ENCODE measurements around the gene RHO. TPM values are rescaled to one million over a fixed set of nuclear protein-coding genes. Genes with fewer than 3 reads are reported as not detected.

RHO gene
- total RNA-seq, 1 experiment from 2014 or later, result not detected

DNA sequence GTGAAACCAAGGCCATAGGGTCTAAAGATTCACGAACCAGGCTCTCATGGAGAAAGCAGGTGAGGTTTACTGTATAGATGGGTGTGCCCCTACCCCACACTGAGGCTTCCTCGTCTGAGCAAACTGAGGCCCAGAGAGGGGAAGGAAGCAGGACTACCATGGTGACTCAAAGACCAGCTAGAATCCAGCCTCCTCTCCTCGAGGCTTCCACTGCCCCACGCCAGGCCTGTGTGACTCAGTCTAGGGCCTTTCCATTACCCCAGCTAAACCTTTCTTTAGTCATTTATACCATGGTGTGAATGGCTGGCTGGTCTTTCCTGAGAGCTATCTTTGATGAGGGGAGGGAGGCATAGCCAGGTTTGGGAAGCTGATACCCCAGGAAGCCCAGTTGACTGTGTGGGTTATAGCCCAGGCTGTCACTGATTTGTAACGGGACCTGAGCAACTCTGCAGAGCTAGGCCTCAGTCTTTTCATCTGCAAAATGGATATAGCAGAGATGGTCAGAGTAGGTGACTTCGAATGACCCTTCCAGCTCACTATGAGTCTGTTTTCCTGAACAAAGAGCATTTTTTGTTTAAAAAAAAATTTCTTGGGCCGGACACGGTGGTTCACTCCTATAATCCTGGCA is 3.0 kb upstream of the RHO start:
- Histone ChIP-seq H3K27me3 (replicated peaks; ENCODE audit: control insufficient read depth, insufficient read depth, low read length) (no peaks in the 10 kb centered on the region), H3K4me1 (peaks cover 6% of the 10 kb centered on the region; the same call in 1 of the 2 replicates), H3K4me3 (ENCODE audit: low read depth, low read length) (no peak overlapping the region), H3K9me3 (no peaks in the 10 kb centered on the region), H3K36me3 (ENCODE audit: control insufficient read depth, insufficient read depth, low read length) (no peaks in the 10 kb centered on the region)
- no peak overlapping the region for H3K4me3 Mint-ChIP-seq (ENCODE audit: unreplicated experiment)
- intact Hi-C loops (cut with micrococcal nuclease; ENCODE audit: unreplicated experiment), result no loop called here
- ChIA-PET CTCF (no interaction called here), POLR2A (interaction anchor here (0.6 kb wide), 1 partner anchor 126 kb away, joined by 4 read pairs; no protein-coding TSS in a partner anchor)
- H3K9me3 Mint-ChIP-seq (ENCODE audit: unreplicated experiment), result no peaks in the 10 kb centered on the region
- H3K27ac Mint-ChIP-seq (ENCODE audit: unreplicated experiment), result no peak overlapping the region
- H3K27me3 Mint-ChIP-seq (ENCODE audit: insufficient read depth, unreplicated experiment), result no peaks in the 10 kb centered on the region
- no peaks in the 10 kb centered on the region for H3K4me1 Mint-ChIP-seq (ENCODE audit: low read depth, unreplicated experiment)
- BruUV-seq (replicated peaks), result no TSS peak
- H3K36me3 Mint-ChIP-seq (ENCODE audit: insufficient read depth, unreplicated experiment), result no peaks in the 10 kb centered on the region
- TF ChIP-seq, protein P1, sequence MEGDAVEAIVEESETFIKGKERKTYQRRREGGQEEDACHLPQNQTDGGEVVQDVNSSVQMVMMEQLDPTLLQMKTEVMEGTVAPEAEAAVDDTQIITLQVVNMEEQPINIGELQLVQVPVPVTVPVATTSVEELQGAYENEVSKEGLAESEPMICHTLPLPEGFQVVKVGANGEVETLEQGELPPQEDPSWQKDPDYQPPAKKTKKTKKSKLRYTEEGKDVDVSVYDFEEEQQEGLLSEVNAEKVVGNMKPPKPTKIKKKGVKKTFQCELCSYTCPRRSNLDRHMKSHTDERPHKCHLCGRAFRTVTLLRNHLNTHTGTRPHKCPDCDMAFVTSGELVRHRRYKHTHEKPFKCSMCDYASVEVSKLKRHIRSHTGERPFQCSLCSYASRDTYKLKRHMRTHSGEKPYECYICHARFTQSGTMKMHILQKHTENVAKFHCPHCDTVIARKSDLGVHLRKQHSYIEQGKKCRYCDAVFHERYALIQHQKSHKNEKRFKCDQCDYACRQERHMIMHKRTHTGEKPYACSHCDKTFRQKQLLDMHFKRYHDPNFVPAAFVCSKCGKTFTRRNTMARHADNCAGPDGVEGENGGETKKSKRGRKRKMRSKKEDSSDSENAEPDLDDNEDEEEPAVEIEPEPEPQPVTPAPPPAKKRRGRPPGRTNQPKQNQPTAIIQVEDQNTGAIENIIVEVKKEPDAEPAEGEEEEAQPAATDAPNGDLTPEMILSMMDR (IDR thresholded peaks at IDR 0.05; ENCODE audit: insufficient read depth in 1 of 2, low read depth in 1 of 2, low read length in 1 of 2, severe bottlenecking in 1 of 2, unreplicated experiment in 1 of 2), result no peak
- no peak for DNase-seq

DNA sequence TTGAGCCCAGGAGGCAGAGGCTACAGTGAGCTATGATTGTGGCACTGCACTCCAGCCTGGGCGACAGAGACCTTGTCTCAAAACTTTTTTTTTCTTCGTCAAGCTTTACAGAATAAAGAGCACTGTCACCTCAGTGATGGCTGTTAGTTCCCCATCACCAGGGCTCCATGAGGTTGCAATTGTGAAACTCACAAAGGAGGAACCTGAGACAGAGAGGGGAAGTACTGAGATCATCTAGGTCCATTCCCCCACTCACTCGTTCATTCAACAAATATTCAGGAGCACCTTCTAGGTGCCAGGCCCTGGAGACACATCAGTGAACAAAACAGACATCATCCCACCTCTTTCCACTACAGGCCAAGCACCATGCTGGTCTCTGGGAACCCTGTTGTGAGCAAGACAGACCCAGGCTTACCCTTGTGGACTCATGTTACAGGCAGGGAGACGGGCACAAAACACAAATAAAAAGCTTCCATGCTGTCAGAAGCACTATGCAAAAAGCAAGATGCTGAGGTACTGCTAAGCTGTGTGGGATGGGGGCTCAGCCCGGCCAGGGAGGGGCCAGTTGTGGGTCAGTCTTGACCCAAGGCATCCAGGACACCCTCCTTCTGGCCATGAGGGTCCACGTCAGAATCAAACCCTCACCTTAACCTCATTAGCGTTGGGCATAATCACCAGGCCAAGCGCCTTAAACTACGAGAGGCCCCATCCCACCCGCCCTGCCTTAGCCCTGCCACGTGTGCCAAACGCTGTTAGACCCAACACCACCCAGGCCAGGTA is 2.1 kb upstream of the RHO start:
- Histone ChIP-seq H3K4me1 (peaks cover 7% of the 10 kb centered on the region; the same call in 1 of the 2 replicates), H3K27me3 (replicated peaks; ENCODE audit: control insufficient read depth, insufficient read depth, low read length) (no peaks in the 10 kb centered on the region), H3K9me3 (no peaks in the 10 kb centered on the region), H3K4me3 (ENCODE audit: low read depth, low read length) (no peak overlapping the region), H3K36me3 (ENCODE audit: control insufficient read depth, insufficient read depth, low read length) (no peaks in the 10 kb centered on the region)
- TF ChIP-seq, protein P1 (IDR thresholded peaks at IDR 0.05; ENCODE audit: insufficient read depth in 1 of 2, low read depth in 1 of 2, low read length in 1 of 2, severe bottlenecking in 1 of 2, unreplicated experiment in 1 of 2), result no peak
- H3K27ac Mint-ChIP-seq (ENCODE audit: unreplicated experiment), result no peak overlapping the region
- POLR2A ChIA-PET, result no interaction called here
- H3K36me3 Mint-ChIP-seq (ENCODE audit: insufficient read depth, unreplicated experiment), result no peaks in the 10 kb centered on the region
- H3K4me1 Mint-ChIP-seq (ENCODE audit: low read depth, unreplicated experiment), result no peaks in the 10 kb centered on the region
- H3K4me3 Mint-ChIP-seq (ENCODE audit: unreplicated experiment), result no peak overlapping the region
- H3K9me3 Mint-ChIP-seq (ENCODE audit: unreplicated experiment), result no peaks in the 10 kb centered on the region
- DNase-seq, result no peak
- BruUV-seq (replicated peaks), result no TSS peak
- no peaks in the 10 kb centered on the region for H3K27me3 Mint-ChIP-seq (ENCODE audit: insufficient read depth, unreplicated experiment)
- intact Hi-C loops (cut with micrococcal nuclease; ENCODE audit: unreplicated experiment), result no loop called here
- CTCF ChIA-PET, result no interaction called here

DNA sequence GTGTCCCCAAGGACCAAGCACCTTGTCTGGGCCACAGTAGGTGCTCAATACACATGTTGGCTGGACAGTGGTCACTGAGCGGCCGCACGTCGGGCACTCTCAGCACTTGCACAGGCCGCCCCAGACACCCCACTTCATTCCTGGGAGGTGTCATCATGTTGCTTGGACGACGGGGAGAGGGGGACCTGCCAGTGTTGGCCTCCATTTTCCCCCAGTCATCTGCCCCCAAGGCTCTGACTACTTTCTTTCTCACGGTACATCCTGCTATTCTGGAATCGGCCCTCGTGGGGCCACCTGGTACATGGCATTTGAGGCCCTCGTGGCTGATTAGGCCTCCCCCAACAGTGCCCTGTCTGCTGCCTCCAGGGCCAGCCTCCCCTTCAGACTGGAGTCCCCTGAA is 1.2 kb upstream of the RHO start:
- Histone ChIP-seq H3K9me3 (no peaks in the 10 kb centered on the region), H3K36me3 (ENCODE audit: control insufficient read depth, insufficient read depth, low read length) (no peaks in the 10 kb centered on the region), H3K4me3 (ENCODE audit: low read depth, low read length) (no peak overlapping the region), H3K4me1 (peaks cover 7% of the 10 kb centered on the region; the same call in 1 of the 2 replicates), H3K27me3 (replicated peaks; ENCODE audit: control insufficient read depth, insufficient read depth, low read length) (no peaks in the 10 kb centered on the region)
- no peak overlapping the region for H3K27ac Mint-ChIP-seq (ENCODE audit: unreplicated experiment)
- no TSS peak for BruUV-seq (replicated peaks)
- CTCF ChIA-PET, result no interaction called here
- no peaks in the 10 kb centered on the region for H3K9me3 Mint-ChIP-seq (ENCODE audit: unreplicated experiment)
- no peaks in the 10 kb centered on the region for H3K4me1 Mint-ChIP-seq (ENCODE audit: low read depth, unreplicated experiment)
- DNase-seq, result no peak
- H3K4me3 Mint-ChIP-seq (ENCODE audit: unreplicated experiment), result no peak overlapping the region
- intact Hi-C loops (cut with micrococcal nuclease; ENCODE audit: unreplicated experiment), result no loop called here
- TF ChIP-seq, protein P1 (IDR thresholded peaks at IDR 0.05; ENCODE audit: insufficient read depth in 1 of 2, low read depth in 1 of 2, low read length in 1 of 2, severe bottlenecking in 1 of 2, unreplicated experiment in 1 of 2), result no peak
- POLR2A ChIA-PET, result no interaction called here
- H3K36me3 Mint-ChIP-seq (ENCODE audit: insufficient read depth, unreplicated experiment), result no peaks in the 10 kb centered on the region
- no peaks in the 10 kb centered on the region for H3K27me3 Mint-ChIP-seq (ENCODE audit: insufficient read depth, unreplicated experiment)

Data from Caco-2 (cell line).